ENCODE data around the gene KIF6.

KIF6 gene

GRCh38 chr6:39339096-39339867 lies 385.9 kb downstream of the KIF6 start:
- peak overlapping the region; percentile 34 for H3K4me2 ChIP-seq (ENCODE audit: low read depth, low read length, poor library complexity, severe bottlenecking)
- H4K20me1 ChIP-seq (ENCODE audit: insufficient read depth, low read length, poor library complexity, severe bottlenecking), result no peaks in the 10 kb centered on the region
- no peaks in the 10 kb centered on the region for H3K9me3 ChIP-seq (ENCODE audit: insufficient read depth, low read depth, low read length)
- H3K36me3 ChIP-seq (ENCODE audit: insufficient read depth, low read length), result no peaks in the 10 kb centered on the region
- peaks cover 84% of the 10 kb centered on the region for H3K4me1 ChIP-seq (ENCODE audit: insufficient read depth, low read length, poor library complexity, severe bottlenecking)
- H3K27me3 ChIP-seq (ENCODE audit: insufficient read depth, low read length, poor library complexity, severe bottlenecking), result no peaks in the 10 kb centered on the region
- H2AFZ ChIP-seq (ENCODE audit: low read length), result no peak overlapping the region
- peaks cover 11% of the 10 kb centered on the region for H3F3A ChIP-seq (ENCODE audit: low read depth)
- H3K9me2 ChIP-seq (replicated peaks; ENCODE audit: low read depth, low read length), result no peaks in the 10 kb centered on the region
- H3K9ac ChIP-seq (ENCODE audit: low read depth, low read length, poor library complexity, severe bottlenecking), result peak overlapping the region; percentile 33
- H3K79me2 ChIP-seq (ENCODE audit: insufficient read depth, low read length), result no peaks in the 10 kb centered on the region
- no peak for TF ChIP-seq EZH2phosphoT487 (IDR thresholded peaks at IDR 0.05; ENCODE audit: borderline replicate concordance)
- TF ChIP-seq, protein P1, sequence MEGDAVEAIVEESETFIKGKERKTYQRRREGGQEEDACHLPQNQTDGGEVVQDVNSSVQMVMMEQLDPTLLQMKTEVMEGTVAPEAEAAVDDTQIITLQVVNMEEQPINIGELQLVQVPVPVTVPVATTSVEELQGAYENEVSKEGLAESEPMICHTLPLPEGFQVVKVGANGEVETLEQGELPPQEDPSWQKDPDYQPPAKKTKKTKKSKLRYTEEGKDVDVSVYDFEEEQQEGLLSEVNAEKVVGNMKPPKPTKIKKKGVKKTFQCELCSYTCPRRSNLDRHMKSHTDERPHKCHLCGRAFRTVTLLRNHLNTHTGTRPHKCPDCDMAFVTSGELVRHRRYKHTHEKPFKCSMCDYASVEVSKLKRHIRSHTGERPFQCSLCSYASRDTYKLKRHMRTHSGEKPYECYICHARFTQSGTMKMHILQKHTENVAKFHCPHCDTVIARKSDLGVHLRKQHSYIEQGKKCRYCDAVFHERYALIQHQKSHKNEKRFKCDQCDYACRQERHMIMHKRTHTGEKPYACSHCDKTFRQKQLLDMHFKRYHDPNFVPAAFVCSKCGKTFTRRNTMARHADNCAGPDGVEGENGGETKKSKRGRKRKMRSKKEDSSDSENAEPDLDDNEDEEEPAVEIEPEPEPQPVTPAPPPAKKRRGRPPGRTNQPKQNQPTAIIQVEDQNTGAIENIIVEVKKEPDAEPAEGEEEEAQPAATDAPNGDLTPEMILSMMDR (conservative IDR thresholded peaks at IDR 0.05; ENCODE audit: low read length), result no peak
- H3K4me3 ChIP-seq (ENCODE audit: low read length, poor library complexity, severe bottlenecking), result no peak overlapping the region

DNA sequence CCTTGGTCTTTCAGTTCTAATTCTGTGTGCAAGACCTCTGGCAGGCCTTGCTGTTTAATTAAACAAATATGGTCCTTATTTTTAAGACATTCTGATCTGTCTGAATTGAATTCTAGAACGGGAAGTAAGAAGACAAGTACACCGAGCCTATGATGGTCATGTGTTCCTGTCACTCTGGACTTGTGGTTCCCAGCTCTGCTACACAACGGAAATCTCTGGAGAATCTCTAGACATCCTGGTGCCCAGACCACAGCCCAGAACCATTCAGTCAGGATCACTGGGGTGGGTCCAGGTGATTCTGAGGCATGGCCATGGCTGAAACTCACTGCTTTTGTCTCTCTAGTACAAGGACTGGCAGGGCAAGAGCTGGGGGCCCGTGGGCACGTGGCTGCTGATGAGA lies 386.8 kb downstream of the KIF6 start:
- Histone ChIP-seq H3K4me3 (ENCODE audit: low read length, poor library complexity, severe bottlenecking) (no peak overlapping the region), H2AFZ (ENCODE audit: low read length) (no peak overlapping the region), H3K9me2 (replicated peaks; ENCODE audit: low read depth, low read length) (no peaks in the 10 kb centered on the region), H3K4me2 (ENCODE audit: low read depth, low read length, poor library complexity, severe bottlenecking) (no peak overlapping the region), H3K36me3 (ENCODE audit: insufficient read depth, low read length) (no peaks in the 10 kb centered on the region), H3K79me2 (ENCODE audit: insufficient read depth, low read length) (no peaks in the 10 kb centered on the region), H3F3A (ENCODE audit: low read depth) (peaks cover 11% of the 10 kb centered on the region), H3K9me3 (ENCODE audit: insufficient read depth, low read depth, low read length) (no peaks in the 10 kb centered on the region), H4K20me1 (ENCODE audit: insufficient read depth, low read length, poor library complexity, severe bottlenecking) (no peaks in the 10 kb centered on the region), H3K27me3 (ENCODE audit: insufficient read depth, low read length, poor library complexity, severe bottlenecking) (no peaks in the 10 kb centered on the region), H3K9ac (ENCODE audit: low read depth, low read length, poor library complexity, severe bottlenecking) (no peak overlapping the region), H3K4me1 (ENCODE audit: insufficient read depth, low read length, poor library complexity, severe bottlenecking) (peaks cover 87% of the 10 kb centered on the region)
- TF ChIP-seq EZH2phosphoT487 (IDR thresholded peaks at IDR 0.05; ENCODE audit: borderline replicate concordance), result no peak
- TF ChIP-seq, protein P1 (conservative IDR thresholded peaks at IDR 0.05; ENCODE audit: low read length), result no peak

DNA sequence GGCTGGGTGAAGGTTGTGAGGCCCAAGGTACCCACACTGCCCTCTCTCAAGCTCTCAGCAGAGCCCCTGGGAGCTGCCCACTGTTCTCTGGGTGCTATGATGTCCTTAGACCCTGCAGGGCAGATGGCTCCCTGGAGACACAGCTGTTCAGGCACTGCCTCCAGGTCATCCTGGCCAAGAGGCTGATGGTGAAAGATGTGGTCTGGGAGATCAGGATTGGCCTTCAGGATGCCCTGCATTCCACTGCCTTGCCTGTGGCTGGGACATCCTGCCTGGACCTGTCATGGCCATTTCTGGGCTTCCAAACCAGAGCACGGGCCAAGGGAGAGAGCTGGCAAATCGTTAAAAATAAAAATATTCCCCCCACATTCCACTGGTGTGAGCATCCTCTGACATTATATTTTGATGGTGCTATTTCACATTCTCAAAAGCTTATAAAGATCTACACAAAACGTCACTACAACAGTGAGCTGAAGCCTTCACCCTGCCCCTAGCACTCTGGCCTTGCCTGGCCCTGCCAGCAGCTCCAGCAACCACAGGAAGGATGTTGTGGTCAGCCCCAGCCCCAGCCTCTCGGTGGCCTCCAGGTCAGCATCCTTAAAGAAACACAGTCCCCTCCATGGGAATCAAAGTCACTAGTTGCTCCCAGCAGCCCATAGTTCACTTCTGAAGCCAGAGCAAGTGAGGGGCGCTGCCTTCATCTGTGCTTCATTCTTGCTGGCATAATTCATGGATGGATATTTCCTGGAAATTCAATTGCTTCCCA lies 389.2 kb downstream of the KIF6 start:
- H3K9ac ChIP-seq (ENCODE audit: low read depth, low read length, poor library complexity, severe bottlenecking), result peak overlapping the region; percentile 75
- no peak overlapping the region for H2AFZ ChIP-seq (ENCODE audit: low read length)
- no peaks in the 10 kb centered on the region for H4K20me1 ChIP-seq (ENCODE audit: insufficient read depth, low read length, poor library complexity, severe bottlenecking)
- H3K36me3 ChIP-seq (ENCODE audit: insufficient read depth, low read length), result no peaks in the 10 kb centered on the region
- TF ChIP-seq EZH2phosphoT487 (IDR thresholded peaks at IDR 0.05; ENCODE audit: borderline replicate concordance), result no peak
- TF ChIP-seq, protein P1 (conservative IDR thresholded peaks at IDR 0.05; ENCODE audit: low read length), result no peak
- peaks cover 11% of the 10 kb centered on the region for H3F3A ChIP-seq (ENCODE audit: low read depth)
- no peaks in the 10 kb centered on the region for H3K9me3 ChIP-seq (ENCODE audit: insufficient read depth, low read depth, low read length)
- no peaks in the 10 kb centered on the region for H3K27me3 ChIP-seq (ENCODE audit: insufficient read depth, low read length, poor library complexity, severe bottlenecking)
- no peaks in the 10 kb centered on the region for H3K9me2 ChIP-seq (replicated peaks; ENCODE audit: low read depth, low read length)
- peak overlapping the region; percentile 71 for H3K4me3 ChIP-seq (ENCODE audit: low read length, poor library complexity, severe bottlenecking)
- H3K4me1 ChIP-seq (ENCODE audit: insufficient read depth, low read length, poor library complexity, severe bottlenecking), result peaks cover 83% of the 10 kb centered on the region
- peak overlapping the region; percentile 97 for H3K4me2 ChIP-seq (ENCODE audit: low read depth, low read length, poor library complexity, severe bottlenecking)
- H3K79me2 ChIP-seq (ENCODE audit: insufficient read depth, low read length), result no peaks in the 10 kb centered on the region

Measured in Loucy (cell line).